ENCODE measurements around the gene GLS2. TPM values are rescaled to one million over a fixed set of nuclear protein-coding genes. Genes with fewer than 3 reads are reported as not detected.

The GLS2 gene
- total and polyA plus RNA-seq, 4 donors: 28.0 to 53.8 (median 47.9) TPM

DNA sequence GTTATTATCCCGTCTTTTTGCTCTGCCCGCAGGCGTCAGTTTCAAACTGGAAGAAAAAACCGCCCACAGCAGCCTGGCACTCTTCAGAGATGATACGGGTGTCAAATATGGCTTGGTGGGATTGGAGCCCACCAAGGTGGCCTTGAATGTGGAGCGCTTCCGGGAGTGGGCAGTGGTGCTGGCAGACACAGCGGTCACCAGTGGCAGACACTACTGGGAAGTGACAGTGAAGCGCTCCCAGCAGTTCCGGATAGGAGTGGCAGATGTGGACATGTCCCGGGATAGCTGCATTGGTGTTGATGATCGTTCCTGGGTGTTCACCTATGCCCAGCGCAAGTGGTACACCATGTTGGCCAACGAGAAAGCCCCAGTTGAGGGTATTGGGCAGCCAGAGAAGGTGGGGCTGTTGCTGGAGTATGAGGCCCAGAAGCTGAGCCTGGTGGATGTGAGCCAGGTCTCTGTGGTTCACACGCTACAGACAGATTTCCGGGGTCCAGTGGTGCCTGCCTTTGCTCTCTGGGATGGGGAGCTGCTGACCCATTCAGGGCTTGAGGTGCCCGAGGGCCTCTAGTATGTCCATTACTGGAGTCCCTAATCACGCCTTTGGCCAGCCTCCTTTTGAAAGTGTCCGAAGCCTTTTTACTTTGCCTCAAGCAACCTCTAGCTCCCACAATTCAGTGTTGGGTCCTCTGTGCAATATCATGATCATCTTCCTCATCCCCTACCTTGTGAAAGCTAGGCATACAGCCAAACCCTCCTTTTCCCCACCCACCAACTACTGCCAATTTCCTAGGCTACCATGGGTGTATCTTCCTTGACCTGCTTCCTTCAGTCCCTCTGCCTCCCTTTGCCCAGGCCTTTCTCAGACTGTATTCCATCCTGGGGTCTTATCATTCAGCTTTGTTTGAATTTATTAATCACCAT, 18.7 kb downstream of the GLS2 start:
- no peaks in the 10 kb centered on the region for H3K9me3 ChIP-seq (ENCODE audit: control insufficient read depth in 4 of 4, low read length in 3 of 4)
- DNase-seq (ENCODE audit: low spot score): no peak
- peak overlapping the region; percentile 66 to 100 (median 98) for H3K4me3 ChIP-seq (ENCODE audit: low read depth in 1 of 3, low read length in 3 of 3)
- H3K27ac ChIP-seq (ENCODE audit: low read depth in 1 of 2, low read length in 2 of 2): peak overlapping the region; percentile 97 to 99
- peaks cover 0 to 33% (median 28%) of the 10 kb centered on the region in 4 donors for H3K4me1 ChIP-seq (ENCODE audit: control insufficient read depth in 4 of 4, insufficient read depth in 4 of 4, low read length in 3 of 4)
- WGBS: 22% methylated on average over 19 of the region's 19 CpGs
- H3K36me3 ChIP-seq (ENCODE audit: control insufficient read depth in 4 of 4, insufficient read depth in 3 of 4, low read depth in 1 of 4, low read length in 3 of 4): peaks cover 0 to 19% (median 14%) of the 10 kb centered on the region in 4 donors
- peak overlapping the region; percentile 98 to 100 for H3K9ac ChIP-seq (ENCODE audit: low read depth in 1 of 2, low read length in 2 of 2)
- TF ChIP-seq HNF4G (IDR thresholded peaks at IDR 0.05) (no peak), RXRA (IDR thresholded peaks at IDR 0.05) (peak in 1 of 2 donors; percentile 42), FOXA2 (IDR thresholded peaks at IDR 0.05) (no peak), HNF4A (conservative IDR thresholded peaks at IDR 0.05) (peak in 1 of 2 donors; percentile 4), TAF1 (conservative IDR thresholded peaks at IDR 0.05) (peak; percentile 15)
- TF ChIP-seq, protein P1, sequence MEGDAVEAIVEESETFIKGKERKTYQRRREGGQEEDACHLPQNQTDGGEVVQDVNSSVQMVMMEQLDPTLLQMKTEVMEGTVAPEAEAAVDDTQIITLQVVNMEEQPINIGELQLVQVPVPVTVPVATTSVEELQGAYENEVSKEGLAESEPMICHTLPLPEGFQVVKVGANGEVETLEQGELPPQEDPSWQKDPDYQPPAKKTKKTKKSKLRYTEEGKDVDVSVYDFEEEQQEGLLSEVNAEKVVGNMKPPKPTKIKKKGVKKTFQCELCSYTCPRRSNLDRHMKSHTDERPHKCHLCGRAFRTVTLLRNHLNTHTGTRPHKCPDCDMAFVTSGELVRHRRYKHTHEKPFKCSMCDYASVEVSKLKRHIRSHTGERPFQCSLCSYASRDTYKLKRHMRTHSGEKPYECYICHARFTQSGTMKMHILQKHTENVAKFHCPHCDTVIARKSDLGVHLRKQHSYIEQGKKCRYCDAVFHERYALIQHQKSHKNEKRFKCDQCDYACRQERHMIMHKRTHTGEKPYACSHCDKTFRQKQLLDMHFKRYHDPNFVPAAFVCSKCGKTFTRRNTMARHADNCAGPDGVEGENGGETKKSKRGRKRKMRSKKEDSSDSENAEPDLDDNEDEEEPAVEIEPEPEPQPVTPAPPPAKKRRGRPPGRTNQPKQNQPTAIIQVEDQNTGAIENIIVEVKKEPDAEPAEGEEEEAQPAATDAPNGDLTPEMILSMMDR (IDR thresholded peaks at IDR 0.05; ENCODE audit: low read depth, low read length, missing input control): no peak
- H3K27me3 ChIP-seq (ENCODE audit: control insufficient read depth in 4 of 4, insufficient read depth in 4 of 4, low read length in 3 of 4): no peaks in the 10 kb centered on the region

GRCh38 chr12:56468216-56469006, 19.6 kb downstream of the GLS2 start, which contains the start of gene SPRYD4:
SPRYD4 (plus strand) TSS chr12:56468578; CDS start chr12:56468592, 14 bp downstream.
- Histone ChIP-seq H3K27me3 (ENCODE audit: control insufficient read depth in 4 of 4, insufficient read depth in 4 of 4, low read length in 3 of 4) (no peaks in the 10 kb centered on the region), H3K4me1 (ENCODE audit: control insufficient read depth in 4 of 4, insufficient read depth in 4 of 4, low read length in 3 of 4) (peaks cover 0 to 38% (median 31%) of the 10 kb centered on the region in 4 donors), H3K9me3 (ENCODE audit: control insufficient read depth in 4 of 4, low read length in 3 of 4) (no peaks in the 10 kb centered on the region), H3K4me3 (ENCODE audit: low read depth in 1 of 3, low read length in 3 of 3) (peak within 1 kb of the TSS; percentile 66 to 100 (median 98)), H3K9ac (ENCODE audit: low read depth in 1 of 2, low read length in 2 of 2) (peak within 1 kb of the TSS; percentile 98 to 100), H3K27ac (ENCODE audit: low read depth in 1 of 2, low read length in 2 of 2) (peak within 1 kb of the TSS; percentile 97 to 99), H3K36me3 (ENCODE audit: control insufficient read depth in 4 of 4, insufficient read depth in 3 of 4, low read depth in 1 of 4, low read length in 3 of 4) (peaks cover 0 to 19% (median 10%) of the 10 kb centered on the region in 4 donors)
- peak; percentile 91 for DNase-seq (ENCODE audit: low spot score)
- TF ChIP-seq RAD21 (IDR thresholded peaks at IDR 0.05) (peak; percentile 38 to 46), FOXA2 (IDR thresholded peaks at IDR 0.05) (no peak), HNF4G (IDR thresholded peaks at IDR 0.05) (no peak), HNF4A (conservative IDR thresholded peaks at IDR 0.05) (no peak), JUND (IDR thresholded peaks at IDR 0.05) (peak in 1 of 2 donors; percentile 37), RXRA (IDR thresholded peaks at IDR 0.05) (peak; percentile 49 to 66), FOXA1 (IDR thresholded peaks at IDR 0.05) (no peak), EGR1 (IDR thresholded peaks at IDR 0.05; ENCODE audit: low read depth in 2 of 2) (peak; percentile 91 to 98), MAX (IDR thresholded peaks at IDR 0.05) (peak; percentile 96), TAF1 (conservative IDR thresholded peaks at IDR 0.05) (no peak), NR2F2 (IDR thresholded peaks at IDR 0.05) (no peak), SP1 (IDR thresholded peaks at IDR 0.05) (peak; percentile 77), ATF3 (IDR thresholded peaks at IDR 0.05) (peak; percentile 52), YY1 (IDR thresholded peaks at IDR 0.05) (peak; percentile 99), GABPA (IDR thresholded peaks at IDR 0.05 in 1 of 2, conservative IDR thresholded peaks at IDR 0.05 in 1 of 2) (peak in 1 of 2 donors; percentile 59)
- TF ChIP-seq, protein P1 (IDR thresholded peaks at IDR 0.05; ENCODE audit: low read depth, low read length, missing input control): no peak
- TF ChIP-seq, protein P2, sequence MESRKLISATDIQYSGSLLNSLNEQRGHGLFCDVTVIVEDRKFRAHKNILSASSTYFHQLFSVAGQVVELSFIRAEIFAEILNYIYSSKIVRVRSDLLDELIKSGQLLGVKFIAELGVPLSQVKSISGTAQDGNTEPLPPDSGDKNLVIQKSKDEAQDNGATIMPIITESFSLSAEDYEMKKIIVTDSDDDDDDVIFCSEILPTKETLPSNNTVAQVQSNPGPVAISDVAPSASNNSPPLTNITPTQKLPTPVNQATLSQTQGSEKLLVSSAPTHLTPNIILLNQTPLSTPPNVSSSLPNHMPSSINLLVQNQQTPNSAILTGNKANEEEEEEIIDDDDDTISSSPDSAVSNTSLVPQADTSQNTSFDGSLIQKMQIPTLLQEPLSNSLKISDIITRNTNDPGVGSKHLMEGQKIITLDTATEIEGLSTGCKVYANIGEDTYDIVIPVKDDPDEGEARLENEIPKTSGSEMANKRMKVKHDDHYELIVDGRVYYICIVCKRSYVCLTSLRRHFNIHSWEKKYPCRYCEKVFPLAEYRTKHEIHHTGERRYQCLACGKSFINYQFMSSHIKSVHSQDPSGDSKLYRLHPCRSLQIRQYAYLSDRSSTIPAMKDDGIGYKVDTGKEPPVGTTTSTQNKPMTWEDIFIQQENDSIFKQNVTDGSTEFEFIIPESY (IDR thresholded peaks at IDR 0.05): peak; percentile 65
- TF ChIP-seq, protein P3, sequence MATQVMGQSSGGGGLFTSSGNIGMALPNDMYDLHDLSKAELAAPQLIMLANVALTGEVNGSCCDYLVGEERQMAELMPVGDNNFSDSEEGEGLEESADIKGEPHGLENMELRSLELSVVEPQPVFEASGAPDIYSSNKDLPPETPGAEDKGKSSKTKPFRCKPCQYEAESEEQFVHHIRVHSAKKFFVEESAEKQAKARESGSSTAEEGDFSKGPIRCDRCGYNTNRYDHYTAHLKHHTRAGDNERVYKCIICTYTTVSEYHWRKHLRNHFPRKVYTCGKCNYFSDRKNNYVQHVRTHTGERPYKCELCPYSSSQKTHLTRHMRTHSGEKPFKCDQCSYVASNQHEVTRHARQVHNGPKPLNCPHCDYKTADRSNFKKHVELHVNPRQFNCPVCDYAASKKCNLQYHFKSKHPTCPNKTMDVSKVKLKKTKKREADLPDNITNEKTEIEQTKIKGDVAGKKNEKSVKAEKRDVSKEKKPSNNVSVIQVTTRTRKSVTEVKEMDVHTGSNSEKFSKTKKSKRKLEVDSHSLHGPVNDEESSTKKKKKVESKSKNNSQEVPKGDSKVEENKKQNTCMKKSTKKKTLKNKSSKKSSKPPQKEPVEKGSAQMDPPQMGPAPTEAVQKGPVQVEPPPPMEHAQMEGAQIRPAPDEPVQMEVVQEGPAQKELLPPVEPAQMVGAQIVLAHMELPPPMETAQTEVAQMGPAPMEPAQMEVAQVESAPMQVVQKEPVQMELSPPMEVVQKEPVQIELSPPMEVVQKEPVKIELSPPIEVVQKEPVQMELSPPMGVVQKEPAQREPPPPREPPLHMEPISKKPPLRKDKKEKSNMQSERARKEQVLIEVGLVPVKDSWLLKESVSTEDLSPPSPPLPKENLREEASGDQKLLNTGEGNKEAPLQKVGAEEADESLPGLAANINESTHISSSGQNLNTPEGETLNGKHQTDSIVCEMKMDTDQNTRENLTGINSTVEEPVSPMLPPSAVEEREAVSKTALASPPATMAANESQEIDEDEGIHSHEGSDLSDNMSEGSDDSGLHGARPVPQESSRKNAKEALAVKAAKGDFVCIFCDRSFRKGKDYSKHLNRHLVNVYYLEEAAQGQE (IDR thresholded peaks at IDR 0.05): peak; percentile 83
- under 1% methylated on average over 43 of the region's 43 CpGs for WGBS

Measured in liver (tissue), 9 donors.